Ectodermal cell (in vitro differentiated cells): ENCODE data around the gene ATP2C2.
"Not testable (repeated sequence)": the region's sequence is repeated elsewhere in the genome, so short reads cannot be mapped to it uniquely, and the experiment has no call there.

Experiments
- H3K27ac ChIP-seq: 2 replicates; pipeline ENCODE4 v1.7.0; 2013; ENCODE audit warnings: mild to moderate bottlenecking, low read depth, low read length; ENCODE audit not compliant: insufficient read depth, poor library complexity, severe bottlenecking
- H3K27me3 ChIP-seq: 2 replicates; pipeline ENCODE4 v1.7.0; 2013; ENCODE audit warnings: mild to moderate bottlenecking, low read length; ENCODE audit not compliant: insufficient read depth, control insufficient read depth, poor library complexity, severe bottlenecking
- H3K36me3 ChIP-seq: one replicate; pipeline ENCODE4 v1.7.0; 2013; ENCODE audit warnings: low read length; ENCODE audit not compliant: control insufficient read depth, insufficient read depth
- H3K4me1 ChIP-seq: one replicate; pipeline ENCODE4 v1.7.0; 2013; ENCODE audit warnings: low read length; ENCODE audit not compliant: control insufficient read depth, insufficient read depth
- H3K4me3 ChIP-seq: 2 replicates; pipeline ENCODE4 v1.7.0; 2013; ENCODE audit warnings: low read depth, low read length, control low read depth; ENCODE audit not compliant: insufficient read depth
- H3K9me3 ChIP-seq: 2 replicates; pipeline ENCODE4 v1.7.0; 2013; ENCODE audit warnings: mild to moderate bottlenecking, low read length, moderate library complexity; ENCODE audit not compliant: control insufficient read depth
- WGBS, 2 experiments: methylation state at CpG; one replicate each; pipeline ENCODE4 v1.1.7; 2013; ENCODE audit warnings: missing lambda C conversion rate in 2 of 2; 5-methylcytosine and 5-hydroxymethylcytosine counted together

Gene ATP2C2

GRCh38 chr16:84449156-84450140 lies 81.1 kb downstream of the ATP2C2 start:
- no peak overlapping the region for H3K27ac ChIP-seq

GRCh38 chr16:84450176-84450865 lies 82.0 kb downstream of the ATP2C2 start:
- H3K9me3 ChIP-seq = no peaks in the 10 kb centered on the region

More at GRCh38 chr16:84449156-84450140, 81.1 kb downstream of the ATP2C2 start:
- H3K4me3 ChIP-seq = no peak overlapping the region
- H3K36me3 ChIP-seq = no peaks in the 10 kb centered on the region
- no peaks in the 10 kb centered on the region for H3K9me3 ChIP-seq
- 93% methylated on average over 38 of the region's 38 CpGs for WGBS, 2 experiments
- no peaks in the 10 kb centered on the region for H3K27me3 ChIP-seq
- H3K4me1 ChIP-seq = no peaks in the 10 kb centered on the region

GRCh38 chr16:84451010-84451676 lies 82.8 kb downstream of the ATP2C2 start:
- not testable (repeated sequence) for H3K27me3 ChIP-seq, H3K4me3 ChIP-seq, H3K27ac ChIP-seq, H3K4me1 ChIP-seq, H3K36me3 ChIP-seq, H3K9me3 ChIP-seq
- WGBS, 2 experiments = 87 to 91% methylated on average over 9 of the region's 9 CpGs

More at GRCh38 chr16:84450176-84450865, 82.0 kb downstream of the ATP2C2 start:
- no peaks in the 10 kb centered on the region for H3K27me3 ChIP-seq
- no peaks in the 10 kb centered on the region for H3K36me3 ChIP-seq
- H3K27ac ChIP-seq = no peak overlapping the region
- H3K4me3 ChIP-seq = no peak overlapping the region
- H3K4me1 ChIP-seq = no peaks in the 10 kb centered on the region
- 93 to 94% methylated on average over 11 of the region's 11 CpGs for WGBS, 2 experiments

GRCh38 chr16:84451781-84452180 lies 83.4 kb downstream of the ATP2C2 start:
- WGBS, 2 experiments = 82 to 83% methylated on average over 17 of the region's 17 CpGs
- H3K4me1 ChIP-seq = no peaks in the 10 kb centered on the region
- no peaks in the 10 kb centered on the region for H3K9me3 ChIP-seq
- no peaks in the 10 kb centered on the region for H3K36me3 ChIP-seq
- H3K27ac ChIP-seq = no peak overlapping the region
- no peaks in the 10 kb centered on the region for H3K27me3 ChIP-seq
- H3K4me3 ChIP-seq = no peak overlapping the region

- WGBS, 2 experiments = 90% methylated on average over 34 of the region's 34 CpGs
- no peaks in the 10 kb centered on the region for H3K4me1 ChIP-seq
- no peaks in the 10 kb centered on the region for H3K27me3 ChIP-seq
- no peaks in the 10 kb centered on the region for H3K36me3 ChIP-seq
- H3K27ac ChIP-seq = no peak overlapping the region
- no peaks in the 10 kb centered on the region for H3K9me3 ChIP-seq
- H3K4me3 ChIP-seq = no peak overlapping the region
These were observed 84.9 kb downstream of the ATP2C2 start for GRCh38 chr16:84453061-84453752.

GRCh38 chr16:84454611-84455010 lies 86.3 kb downstream of the ATP2C2 start:
- Histone ChIP-seq H3K9me3 (no peaks in the 10 kb centered on the region), H3K4me3 (no peak overlapping the region), H3K27me3 (no peaks in the 10 kb centered on the region), H3K36me3 (no peaks in the 10 kb centered on the region), H3K4me1 (no peaks in the 10 kb centered on the region), H3K27ac (no peak overlapping the region)
- 96% methylated on average over 13 of the region's 13 CpGs for WGBS, 2 experiments

- WGBS, 2 experiments = 95 to 98% methylated on average over 9 of the region's 9 CpGs
These were observed 86.7 kb downstream of the ATP2C2 start for GRCh38 chr16:84455031-84455430.

GRCh38 chr16:84458606-84459532 lies 90.5 kb downstream of the ATP2C2 start:
- Histone ChIP-seq H3K9me3 (no peaks in the 10 kb centered on the region), H3K27me3 (no peaks in the 10 kb centered on the region), H3K4me3 (no peak overlapping the region), H3K4me1 (no peaks in the 10 kb centered on the region), H3K27ac (no peak overlapping the region), H3K36me3 (no peaks in the 10 kb centered on the region)
- 94 to 95% methylated on average over 38 of the region's 38 CpGs for WGBS, 2 experiments

More at GRCh38 chr16:84455031-84455430, 86.7 kb downstream of the ATP2C2 start:
- Histone ChIP-seq H3K36me3 (no peaks in the 10 kb centered on the region), H3K4me3 (no peak overlapping the region), H3K4me1 (no peaks in the 10 kb centered on the region), H3K9me3 (no peaks in the 10 kb centered on the region), H3K27ac (no peak overlapping the region), H3K27me3 (no peaks in the 10 kb centered on the region)

- no peaks in the 10 kb centered on the region for H3K36me3 ChIP-seq
- no peaks in the 10 kb centered on the region for H3K9me3 ChIP-seq
- 88 to 97% methylated on average over 2 of the region's 2 CpGs for WGBS, 2 experiments
- H3K27ac ChIP-seq = no peak overlapping the region
- no peak overlapping the region for H3K4me3 ChIP-seq
- H3K4me1 ChIP-seq = no peaks in the 10 kb centered on the region
- no peaks in the 10 kb centered on the region for H3K27me3 ChIP-seq
These were observed 91.2 kb downstream of the ATP2C2 start for GRCh38 chr16:84459533-84459894.
